GM21390 (cell line): Measurements from ENCODE around the gene EGR4.

Experiments used
- ATAC-seq: cut with Tn5 transposase; IDR thresholded peaks from one replicate; pipeline ENCODE4 v1.9.1; 2021; ENCODE audit not compliant: unreplicated experiment

EGR4 gene

DNA sequence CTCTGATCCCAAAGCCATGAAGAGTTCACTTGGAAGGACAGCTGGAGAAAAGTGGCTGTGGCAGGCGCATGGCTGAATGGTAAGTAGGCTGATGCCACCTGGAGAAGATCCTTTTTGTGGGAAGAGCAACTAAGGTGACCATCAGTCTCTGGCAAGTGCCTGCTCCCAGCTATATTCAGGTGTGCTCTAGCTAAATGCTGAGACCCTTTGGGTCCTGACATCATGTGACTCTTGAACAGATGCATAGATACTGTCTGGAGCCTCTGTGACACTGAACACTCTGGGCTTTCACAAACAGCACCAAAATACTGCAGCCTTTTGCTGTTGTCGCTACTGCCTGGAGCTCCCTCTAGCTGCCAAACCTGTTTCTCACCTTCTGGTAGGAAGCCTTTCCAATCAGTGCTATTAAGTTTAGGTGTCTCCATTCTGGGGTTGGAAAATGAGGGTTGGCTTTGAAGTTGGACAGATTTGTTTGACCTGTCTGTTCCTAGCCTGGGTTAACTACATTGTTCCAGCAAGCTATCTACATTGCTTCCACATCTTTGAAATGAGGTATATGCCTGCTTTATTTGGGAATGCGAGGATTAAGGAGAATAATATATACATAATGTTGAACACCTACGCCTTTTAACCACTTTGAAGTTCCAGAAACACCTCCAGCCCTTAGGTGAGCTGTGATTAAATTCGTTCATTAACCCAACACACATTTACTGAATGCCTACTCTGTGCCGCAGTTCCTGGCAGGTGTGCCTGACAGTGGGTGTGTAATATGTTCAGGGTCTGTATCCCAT is 3.1 kb downstream of the EGR4 start:
- no peak for ATAC-seq

DNA sequence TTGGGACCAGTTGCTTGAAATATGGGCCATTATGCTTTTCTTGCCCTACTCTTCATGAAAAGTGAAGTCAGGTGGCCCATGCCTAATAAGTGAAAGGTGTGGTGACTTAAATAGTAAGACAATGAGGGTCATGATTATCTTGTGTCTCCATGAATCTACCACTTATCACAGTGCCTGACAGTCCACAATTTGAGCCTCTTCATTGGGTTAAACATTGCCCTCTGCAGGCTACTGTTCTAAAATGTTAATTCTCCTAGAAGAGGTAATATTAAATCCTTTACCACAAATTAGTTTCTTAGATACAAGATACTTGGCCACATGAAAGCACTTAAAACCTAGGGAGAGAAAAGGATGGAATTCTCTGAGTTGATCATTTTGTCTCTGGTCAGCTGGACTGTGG is 4.0 kb downstream of the EGR4 start:
- no peak for ATAC-seq

DNA sequence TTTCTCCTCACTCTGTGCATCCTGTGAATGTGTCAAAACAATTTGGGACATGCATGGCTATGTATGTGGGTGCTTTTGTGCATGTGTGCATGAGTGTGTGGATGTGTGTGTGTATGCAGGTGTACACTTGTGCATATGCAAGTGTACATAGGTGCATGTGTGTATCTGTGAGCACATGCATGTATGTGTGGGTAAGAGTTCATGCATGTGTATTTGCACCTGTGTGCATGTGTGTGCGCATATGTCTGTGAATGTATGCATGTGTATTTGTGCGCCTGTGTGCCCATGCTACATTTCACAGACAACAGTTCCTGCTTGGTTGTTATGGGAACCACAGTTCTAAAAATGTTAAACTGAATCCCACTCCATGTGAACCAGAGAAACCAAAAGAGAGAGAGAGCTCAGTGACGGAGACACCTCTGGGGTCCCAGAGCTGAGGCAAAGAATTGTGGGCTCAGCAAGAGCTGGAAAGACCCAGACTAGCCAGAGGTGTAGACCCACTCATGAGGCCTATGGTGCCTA is 7.2 kb downstream of the EGR4 start:
- ATAC-seq = no peak

DNA sequence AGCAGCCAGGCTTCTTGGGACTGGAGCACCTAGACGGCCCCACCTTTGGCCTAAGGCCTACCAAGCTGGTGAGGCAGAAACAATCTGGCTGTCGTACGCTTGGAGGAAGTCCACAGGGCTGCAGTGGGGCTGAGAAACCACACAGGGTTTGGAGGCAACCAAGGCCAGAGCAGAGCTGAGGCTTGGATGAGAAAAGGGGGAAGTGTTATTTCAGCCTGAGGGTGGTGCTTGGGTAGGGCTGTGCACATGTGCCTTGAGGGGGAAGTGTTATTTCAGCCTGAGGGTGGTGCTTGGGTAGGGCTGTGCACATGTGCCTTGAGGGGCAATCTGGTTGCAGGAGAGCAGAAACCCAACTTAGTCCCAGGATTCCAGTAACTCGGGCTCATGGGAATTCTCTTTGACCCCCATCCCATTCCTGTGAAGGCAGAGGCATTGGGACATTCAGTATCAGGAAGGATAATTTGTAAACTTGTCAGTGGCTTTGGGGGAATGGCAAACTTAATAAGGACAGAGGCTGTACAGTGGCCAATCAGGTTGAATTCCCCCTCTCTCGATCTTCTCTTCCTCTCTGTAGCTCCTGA is 8.1 kb downstream of the EGR4 start:
- ATAC-seq = peak; percentile 54

DNA sequence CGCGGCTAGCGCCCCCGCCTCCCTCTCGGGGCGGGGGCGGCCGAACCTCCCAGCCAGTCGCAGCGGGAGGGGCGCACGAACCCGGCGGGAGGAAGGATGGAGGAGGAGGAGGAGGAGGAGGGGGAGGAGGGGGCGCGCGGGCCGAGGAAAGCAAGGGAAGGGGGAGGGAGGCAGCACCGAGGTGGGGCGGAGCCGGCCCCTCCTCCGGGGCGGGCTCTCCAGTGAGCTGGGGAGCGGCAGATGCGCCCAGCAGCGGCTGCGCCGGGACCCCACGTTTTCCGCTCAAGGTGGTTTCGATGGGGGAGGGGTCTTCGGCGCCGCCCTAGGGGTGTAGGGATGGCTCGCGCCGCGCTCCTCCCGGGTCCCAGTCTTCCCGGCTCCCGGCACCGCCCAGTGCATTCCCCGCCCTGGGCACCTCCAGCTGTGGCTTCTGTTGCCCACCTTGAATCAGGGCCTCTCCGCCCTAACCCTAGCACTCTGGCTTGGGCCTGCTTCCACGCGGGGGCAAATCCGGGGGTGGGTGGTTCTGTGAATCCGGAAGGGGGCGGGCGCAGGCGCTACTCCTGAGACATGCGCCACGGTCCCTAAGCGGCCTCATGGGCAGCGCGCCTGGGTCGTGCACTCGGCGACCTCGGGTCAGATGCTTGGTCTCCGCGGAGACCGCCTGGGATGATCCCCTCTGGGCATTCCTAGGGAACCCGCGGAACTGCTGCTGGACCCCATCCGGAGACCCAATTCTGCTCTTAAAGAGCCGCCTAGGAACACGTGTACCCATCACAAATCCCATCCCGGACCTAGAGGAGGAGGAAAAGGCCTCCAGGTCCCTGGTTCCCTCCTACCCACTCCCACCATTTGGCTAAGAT is 8.8 kb downstream of the EGR4 start, which contains the start of gene FBXO41:
TSS of gene FBXO41 (minus strand) at position 183 of the 863 bp plus-strand sequence. CDS start 14,848 bp downstream, outside the sequence.
- ATAC-seq = peak; percentile 79

DNA sequence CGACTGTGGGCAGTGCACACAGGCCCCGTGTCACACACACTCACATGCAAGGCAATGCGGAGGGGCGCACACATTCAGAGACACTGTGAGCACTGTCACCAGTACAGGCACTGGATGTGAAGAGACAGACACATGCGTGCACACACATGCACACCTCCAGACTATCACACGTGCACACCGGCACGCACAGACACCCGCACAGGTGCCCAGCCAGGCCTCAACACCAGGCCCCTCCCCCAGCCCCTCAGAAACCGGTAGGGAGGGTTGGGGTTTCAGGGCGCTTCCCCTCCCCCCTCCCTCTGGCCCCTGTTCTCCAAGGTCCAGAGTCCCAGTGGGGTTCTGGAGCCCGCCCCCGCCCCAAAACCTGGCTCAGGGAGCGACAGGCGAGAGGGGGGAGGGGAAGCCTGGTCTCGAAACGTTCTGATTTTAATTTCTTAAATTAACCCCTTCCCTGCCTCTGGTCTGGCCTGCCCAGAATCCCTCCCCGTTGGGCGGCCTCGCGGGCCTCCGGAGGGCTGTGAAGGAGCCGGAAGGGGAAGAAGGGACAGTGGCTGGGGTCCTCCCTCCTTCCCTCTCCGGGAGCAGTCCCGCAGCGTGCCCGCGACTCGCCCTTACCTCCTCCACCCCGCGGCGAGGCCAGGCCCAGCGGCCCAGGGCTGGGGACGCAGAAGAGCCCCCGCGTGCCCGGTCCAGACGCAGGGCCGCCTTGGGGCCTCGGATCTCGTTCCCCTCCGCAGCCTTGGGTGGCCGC is 9.6 kb downstream of the EGR4 start:
- peak; percentile 22 for ATAC-seq

DNA sequence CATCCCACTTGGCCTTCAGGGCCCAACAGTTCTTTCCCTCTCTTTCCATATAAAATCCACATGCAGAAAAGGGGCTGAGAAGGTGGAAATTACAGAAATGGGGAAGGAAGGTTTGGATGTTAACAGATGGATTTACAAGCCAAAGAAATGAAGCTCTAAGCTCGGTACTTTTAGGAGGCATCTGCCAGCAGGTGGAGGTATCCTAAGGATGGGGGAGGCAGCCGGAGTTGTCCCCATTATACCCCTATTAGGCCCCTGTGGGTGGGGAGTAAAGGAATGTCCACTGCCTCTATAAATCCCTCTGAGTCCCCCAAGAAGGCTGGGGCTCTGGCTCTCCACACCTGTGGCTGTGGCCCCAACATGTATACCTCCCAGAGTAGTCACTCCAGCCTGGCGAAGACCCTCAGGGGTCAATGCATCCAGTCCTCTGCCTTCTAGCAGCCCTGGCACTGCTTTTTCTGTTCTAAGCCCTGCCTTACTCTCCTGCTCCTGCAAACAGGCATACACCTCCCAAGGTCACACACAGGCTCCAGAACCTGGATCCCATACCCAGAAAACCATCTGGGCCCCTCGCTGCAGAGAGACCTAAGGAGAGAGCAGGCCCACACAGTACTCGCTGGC is 10.3 kb downstream of the EGR4 start:
- ATAC-seq = no peak

DNA sequence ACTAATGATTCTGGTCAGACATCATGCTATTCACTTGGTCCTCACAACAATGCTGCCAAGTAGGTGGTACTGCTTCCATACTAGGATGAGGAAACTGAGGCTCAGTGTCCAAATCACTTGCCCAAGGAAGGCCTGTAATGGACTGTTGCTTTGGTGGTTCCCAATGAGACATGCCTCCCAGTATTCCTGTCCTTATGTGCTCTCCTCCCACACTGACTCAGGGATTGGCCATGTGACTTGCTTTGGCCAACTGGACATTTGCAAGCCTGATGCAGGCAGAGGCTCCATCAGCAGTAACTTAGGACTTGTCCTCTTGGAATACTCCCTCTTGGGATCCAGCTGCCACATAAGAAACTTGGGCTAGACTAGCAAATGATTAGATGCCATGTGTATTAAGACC is 12.1 kb downstream of the EGR4 start:
- no peak for ATAC-seq

DNA sequence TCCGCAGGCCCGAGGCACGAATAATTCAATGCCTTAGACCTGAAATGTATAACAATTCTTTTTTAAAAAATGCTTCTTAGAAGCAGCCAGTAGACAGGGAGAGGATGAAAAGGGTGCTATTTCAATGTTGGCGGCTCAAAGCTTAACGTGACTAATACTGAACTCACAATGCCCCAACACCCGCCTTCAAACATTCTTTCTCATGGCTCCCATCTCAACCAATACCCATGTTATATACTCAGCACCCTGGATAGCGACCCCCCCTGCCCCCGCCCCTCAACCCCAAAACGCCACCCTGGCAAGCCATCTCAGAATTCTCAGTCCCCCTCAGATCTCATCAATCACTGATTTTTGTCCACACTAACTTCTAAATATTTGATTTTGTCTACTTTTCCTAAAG is 13.5 kb downstream of the EGR4 start:
- no peak for ATAC-seq

DNA sequence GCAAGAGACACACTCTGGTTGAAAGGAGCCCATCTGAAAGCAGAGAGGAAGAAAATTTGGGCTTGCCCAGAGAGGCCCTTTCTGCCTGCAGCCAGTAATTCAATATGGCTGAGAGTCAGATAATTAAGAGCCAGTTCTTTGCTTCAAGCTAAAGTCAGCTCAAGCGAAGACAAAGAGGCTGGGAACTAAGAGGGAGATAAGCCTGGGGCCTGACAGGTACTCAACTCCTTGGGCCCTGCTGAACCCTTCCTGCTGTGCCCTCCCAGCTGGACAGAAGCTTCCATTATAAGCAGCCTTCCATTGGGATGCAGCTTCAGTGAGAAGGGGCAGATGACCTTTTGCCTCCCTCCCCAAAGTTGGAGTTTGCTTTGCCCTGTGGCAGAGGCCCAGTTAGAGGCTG is 21.1 kb downstream of the EGR4 start:
- ATAC-seq = no peak

DNA sequence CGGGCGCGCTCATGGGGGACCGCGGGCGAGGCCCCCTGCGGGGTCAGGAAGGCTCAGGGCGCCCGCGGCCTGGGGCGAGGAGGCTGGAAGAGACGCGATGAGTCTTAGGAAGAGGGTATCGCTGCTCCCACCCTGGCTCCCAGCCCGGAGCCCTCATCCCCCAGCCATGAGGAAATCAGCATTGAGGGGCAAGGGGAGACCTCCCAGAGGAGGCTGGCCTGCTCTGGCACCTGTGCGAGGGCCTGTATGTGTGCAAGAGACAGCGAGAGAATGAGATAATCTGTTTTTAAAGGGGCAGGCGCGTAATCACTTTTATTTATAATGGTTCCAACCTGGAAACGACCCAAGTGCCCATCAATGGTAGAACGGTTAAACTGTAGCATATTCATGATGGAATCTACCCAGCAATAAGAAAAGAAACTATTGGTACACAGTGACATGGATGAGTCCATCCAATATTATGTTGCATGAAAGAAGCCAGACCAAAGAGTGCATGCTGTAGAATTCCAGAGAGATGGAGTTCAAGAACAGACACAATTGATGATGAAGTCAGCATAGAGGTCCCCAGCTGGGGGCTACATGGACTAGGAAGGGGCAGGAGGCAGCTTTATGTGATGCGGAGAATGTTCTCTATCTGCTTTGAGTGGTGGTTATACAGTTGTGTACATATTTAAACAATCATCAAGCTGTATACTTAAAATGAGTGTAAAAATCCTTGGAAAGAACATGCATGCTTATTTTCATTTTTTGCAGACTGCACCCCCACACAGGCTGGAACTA is 23.5 kb downstream of the EGR4 start:
- no peak for ATAC-seq

DNA sequence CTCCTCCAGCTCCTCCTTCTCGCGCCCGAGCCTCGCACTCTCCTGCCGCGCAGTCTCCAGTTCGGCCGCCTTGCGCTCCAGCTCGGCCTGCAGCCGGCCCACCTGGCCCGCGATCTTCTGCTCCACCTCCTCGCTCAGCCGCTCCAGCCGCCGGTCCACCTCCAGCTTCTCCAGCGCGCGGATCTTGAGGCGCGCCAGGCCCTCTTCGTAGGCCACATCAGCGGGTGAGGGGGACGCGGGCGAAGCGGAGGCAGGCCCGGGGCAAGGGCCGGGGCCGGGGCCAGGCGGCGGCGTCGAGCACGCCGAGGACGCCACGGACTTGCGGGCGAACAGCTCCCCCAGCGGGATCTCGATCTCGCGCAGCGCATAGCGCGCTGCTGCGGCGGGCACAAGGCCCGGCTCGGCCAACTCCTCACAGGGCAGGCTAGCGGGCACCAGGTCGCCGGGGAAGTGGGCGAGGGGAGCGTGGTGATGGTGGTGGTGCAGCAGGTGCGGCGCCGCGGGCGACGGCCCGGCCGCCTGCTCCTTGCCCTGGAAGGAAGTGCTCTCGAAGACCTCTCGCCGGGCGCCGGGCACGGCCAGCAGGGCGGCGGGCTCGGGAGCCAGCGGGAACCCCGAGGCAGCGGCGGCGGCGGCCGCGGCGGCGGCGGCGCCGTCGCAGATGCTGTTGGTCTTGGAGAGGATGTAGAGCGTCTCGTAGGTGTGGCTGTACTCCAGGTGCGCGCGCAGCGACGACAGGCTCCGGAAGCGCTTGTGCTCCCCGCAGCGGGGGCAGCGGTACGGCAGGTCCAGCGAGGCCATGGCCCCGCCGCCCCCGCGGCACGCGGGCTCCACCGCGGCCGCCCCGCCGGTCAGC is 24.3 kb downstream of the EGR4 start:
- ATAC-seq = no peak

DNA sequence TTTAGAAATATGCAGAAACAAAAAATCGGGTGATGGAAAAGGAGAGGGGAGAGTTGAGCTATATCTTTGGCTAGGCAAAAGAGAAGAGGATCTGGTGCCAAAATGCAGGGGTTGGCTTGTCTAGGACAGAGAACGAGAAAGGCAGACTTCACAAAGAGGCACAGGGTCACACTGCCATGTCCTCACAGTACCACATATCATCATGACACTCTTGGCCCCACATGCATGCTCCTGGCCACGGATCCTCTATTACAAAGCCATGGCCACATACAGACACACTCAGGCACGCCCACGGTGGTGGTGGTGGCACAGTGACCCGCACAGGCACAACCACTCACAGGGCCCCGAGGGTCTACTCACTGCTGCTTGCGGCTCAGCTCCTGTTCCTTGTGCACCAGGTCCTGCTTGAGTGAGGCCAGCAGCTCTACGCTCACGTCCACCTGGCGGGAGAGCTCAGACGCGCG is 24.9 kb downstream of the EGR4 start:
- no peak for ATAC-seq

DNA sequence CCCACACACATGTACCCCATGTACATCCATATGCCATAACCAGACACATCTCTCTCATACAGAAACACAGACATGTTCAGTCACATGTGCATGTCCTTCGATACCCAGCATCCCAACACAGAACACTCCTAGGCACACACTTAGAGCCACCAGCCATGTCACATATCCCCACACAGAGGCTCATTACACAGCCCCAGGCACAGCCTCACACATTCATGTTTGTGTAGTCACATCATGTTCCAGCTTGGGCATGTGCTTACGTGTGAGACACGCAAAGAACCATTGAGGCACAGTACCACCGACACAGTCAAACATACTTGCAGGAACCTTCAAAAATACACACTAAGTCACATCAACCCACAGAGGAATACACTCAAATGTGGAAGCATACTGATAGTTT is 26.3 kb downstream of the EGR4 start:
- ATAC-seq = no peak

DNA sequence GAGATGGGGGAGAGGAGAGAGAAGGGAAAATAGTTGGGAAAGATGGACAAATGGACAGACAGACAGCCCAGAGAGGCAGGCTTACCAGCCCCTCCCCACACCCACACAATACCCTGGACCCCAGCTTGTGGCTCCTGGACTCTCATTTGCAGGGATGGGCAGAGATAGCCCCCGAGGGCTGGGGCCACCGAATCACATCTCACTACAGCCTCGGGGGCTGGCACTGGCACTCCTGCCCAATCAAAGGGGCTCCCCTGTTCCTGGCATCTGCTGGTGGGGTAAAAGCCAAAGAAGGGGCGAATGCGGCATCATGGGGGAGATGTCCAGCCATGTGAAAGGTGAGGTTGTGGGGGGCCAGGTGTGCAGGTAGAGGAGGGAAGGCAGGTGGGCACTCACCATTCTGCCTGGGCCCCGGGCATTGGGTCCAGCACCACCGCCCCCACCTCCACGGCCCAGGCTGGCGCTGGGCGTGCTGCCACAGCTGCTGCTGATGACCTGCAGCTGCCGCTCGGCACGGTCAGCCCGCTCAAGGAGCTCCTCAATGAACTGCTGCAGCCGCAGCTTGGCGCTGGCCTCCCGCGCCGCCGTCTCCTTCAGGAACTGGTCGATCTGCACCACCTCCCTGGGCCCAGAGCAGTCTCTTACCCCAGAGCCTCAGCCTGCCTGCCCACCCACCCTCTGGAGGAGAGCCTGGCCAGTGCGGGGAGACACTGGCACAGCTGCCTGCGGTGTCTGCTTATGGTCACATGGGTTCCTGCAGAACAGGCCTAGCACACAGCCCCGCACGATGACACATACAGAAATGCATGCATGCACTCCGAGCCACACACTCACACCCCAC is 27.1 kb downstream of the EGR4 start:
- no peak for ATAC-seq

DNA sequence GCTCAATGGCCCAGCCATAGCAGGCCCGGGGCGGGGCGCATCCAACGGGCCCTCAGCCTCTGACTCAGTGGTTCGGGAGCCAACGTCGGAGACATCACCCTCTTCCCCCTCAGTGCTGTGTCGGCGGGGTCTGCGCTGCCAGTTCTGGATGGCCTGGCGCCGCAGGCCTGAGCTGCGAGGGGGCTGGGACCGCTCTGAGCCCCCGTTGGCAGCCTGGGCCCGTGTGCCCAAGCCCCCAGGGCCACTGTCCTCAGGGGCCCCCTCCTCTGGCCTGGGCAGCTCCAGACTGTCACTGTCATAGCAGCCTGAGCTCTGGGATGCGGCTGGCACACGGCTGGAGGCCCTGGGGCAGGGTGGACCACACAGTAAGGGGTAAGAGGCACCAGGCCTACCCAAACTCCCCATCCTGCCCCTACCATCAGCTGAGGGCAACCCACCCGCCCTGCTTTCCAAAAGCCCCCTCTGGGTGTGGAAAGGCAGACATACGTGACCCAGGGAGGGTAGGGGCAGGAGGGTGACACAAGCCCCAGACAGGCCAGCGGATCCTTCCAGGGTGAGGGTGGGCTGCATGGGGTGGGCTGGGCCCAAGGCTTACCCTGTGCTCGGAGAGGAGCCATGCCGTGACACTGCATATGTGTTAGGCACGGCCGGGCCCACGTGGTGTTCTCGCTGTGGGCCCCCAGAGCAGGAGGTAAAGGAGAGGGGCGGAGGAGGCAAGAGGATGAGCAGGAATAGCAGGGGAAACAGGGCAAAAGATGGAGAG is 27.9 kb downstream of the EGR4 start:
- ATAC-seq = no peak

DNA sequence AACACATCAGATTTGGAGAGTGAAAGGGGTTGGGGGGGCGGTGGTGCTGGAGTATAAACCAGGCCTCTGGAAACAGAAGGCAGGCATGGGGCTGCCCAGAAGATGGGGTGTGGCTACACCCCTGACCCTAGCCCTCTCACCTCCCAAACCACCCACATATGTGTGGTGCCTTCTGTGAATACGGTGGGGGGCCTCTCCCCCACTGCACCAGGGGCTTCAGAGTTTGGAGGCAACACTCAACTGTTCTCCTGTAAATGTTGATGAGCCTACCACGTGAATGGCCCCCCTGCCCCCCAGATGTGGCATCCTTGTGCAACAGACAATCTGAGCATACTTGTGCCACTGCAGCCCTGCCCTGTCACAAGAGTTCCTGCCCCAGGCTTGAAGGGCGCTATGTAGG is 28.6 kb downstream of the EGR4 start:
- no peak for ATAC-seq
